ENCODE results near the gene RASA2.

DNA sequence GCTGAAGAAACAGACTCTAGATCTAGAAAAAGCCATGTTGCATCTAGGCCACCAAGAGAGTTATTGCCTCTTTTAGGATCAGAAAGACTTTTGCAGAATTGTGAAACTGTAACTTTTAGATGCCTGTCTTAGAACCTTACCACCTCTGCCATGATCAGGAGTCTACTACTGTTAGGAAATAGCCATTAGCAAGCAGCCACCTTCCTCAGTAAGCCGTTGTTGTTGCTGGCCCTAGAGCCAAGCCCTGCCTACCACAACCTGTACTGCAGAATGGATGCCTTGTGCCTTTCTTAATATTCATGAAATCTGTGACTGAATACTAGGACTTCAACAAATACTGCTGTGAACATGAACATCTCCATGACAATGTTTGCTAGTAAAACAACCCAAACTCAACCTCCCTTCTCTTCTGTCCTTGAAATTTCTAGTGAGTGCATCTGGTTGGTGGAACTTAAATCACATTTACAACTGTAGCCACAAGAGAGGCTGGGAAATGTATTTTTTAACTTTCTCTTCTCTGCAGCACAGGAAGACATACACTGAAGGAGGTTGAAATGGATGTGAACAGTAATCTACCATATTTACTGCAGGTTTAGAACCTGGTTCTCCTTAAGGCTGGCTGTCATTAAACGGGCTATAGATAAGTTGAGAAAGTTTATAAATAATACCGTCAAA lies 20.7 kb downstream of the RASA2 start:
- TF ChIP-seq CTCF (IDR thresholded peaks at IDR 0.05) (no peak), POLR2A (IDR thresholded peaks at IDR 0.05) (no peak)
